ENCODE results near the gene CELF5. TPM values are rescaled to one million over a fixed set of nuclear protein-coding genes. Genes with fewer than 3 reads are reported as not detected.
A peak's percentile ranks its signal among the peaks of the same experiment; 100 is the strongest.

Gene CELF5
- total and polyA plus RNA-seq, 9 of the 15 experiments (the other 6 are each of a cell fraction or from before 2014, with no cell fraction given), result 0.01 to 0.56 (median 0.22) TPM

DNA sequence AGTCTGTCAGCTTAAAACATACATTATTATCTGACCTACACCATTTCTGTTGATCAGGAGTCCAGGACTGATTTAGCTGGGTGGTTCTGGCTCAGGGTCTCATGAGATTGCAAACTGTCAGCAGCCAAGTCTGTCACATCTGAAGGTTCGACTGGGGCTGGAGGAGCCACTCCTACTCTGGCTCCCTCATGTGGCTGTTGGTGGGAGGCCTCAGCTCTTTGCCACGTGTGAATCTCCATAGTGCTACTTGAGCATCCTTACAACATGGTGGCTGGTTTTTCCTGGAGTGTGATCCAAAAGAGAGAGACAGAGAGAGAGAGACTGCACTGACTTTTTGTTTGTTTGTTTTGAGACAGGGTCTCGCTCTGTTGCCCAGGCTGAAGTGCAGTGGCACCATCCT lies 78.3 kb downstream of the CELF5 start (continued):
- TF ChIP-seq, protein P1, sequence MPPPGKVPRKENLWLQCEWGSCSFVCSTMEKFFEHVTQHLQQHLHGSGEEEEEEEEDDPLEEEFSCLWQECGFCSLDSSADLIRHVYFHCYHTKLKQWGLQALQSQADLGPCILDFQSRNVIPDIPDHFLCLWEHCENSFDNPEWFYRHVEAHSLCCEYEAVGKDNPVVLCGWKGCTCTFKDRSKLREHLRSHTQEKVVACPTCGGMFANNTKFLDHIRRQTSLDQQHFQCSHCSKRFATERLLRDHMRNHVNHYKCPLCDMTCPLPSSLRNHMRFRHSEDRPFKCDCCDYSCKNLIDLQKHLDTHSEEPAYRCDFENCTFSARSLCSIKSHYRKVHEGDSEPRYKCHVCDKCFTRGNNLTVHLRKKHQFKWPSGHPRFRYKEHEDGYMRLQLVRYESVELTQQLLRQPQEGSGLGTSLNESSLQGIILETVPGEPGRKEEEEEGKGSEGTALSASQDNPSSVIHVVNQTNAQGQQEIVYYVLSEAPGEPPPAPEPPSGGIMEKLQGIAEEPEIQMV (tag; conservative IDR thresholded peaks at IDR 0.05; ENCODE audit: low read depth), result no peak
- TF ChIP-seq HNRNPL (IDR thresholded peaks at IDR 0.05; ENCODE audit: low read depth, low read length) (no peak), ERF (CRISPR knock-in tag; IDR thresholded peaks at IDR 0.05) (no peak), POLR2AphosphoS2 (IDR thresholded peaks at IDR 0.05; ENCODE audit: low read length) (no peak), SAP30 (IDR thresholded peaks at IDR 0.05; ENCODE audit: borderline replicate concordance, insufficient read depth, low read depth, low read length, poor library complexity, severe bottlenecking) (no peak), CSDE1 (IDR thresholded peaks at IDR 0.05) (no peak), TEAD4 (IDR thresholded peaks at IDR 0.05; ENCODE audit: low read length) (no peak), TEAD4 (CRISPR knock-in tag; IDR thresholded peaks at IDR 0.05; ENCODE audit: borderline replicate concordance) (no peak), MTA2 (IDR thresholded peaks at IDR 0.05; ENCODE audit: low read depth) (no peak), SMARCB1 (IDR thresholded peaks at IDR 0.05; ENCODE audit: insufficient read length, low read depth) (no peak), RBM25 (IDR thresholded peaks at IDR 0.05; ENCODE audit: low read depth, low read length, severe bottlenecking) (peak; percentile 47), BACH1 (tag; IDR thresholded peaks at IDR 0.05) (no peak), YY1 (IDR thresholded peaks at IDR 0.05; ENCODE audit: borderline replicate concordance in 1 of 3, control insufficient read depth in 1 of 3, extremely low read depth in 1 of 3, insufficient read depth in 3 of 3, insufficient read length in 1 of 3, insufficient replicate concordance in 2 of 3, low read depth in 1 of 3, low read length in 2 of 3) (peak; percentile 25 to 89 (median 53)), SPI1 (IDR thresholded peaks at IDR 0.05; ENCODE audit: borderline replicate concordance, low read depth, low read length) (no peak), ELF1 (tag; IDR thresholded peaks at IDR 0.05) (no peak), POLR3A (IDR thresholded peaks at IDR 0.05; ENCODE audit: borderline replicate concordance, extremely low read depth, insufficient read depth, insufficient read length) (no peak)
- TF ChIP-seq, protein P2, sequence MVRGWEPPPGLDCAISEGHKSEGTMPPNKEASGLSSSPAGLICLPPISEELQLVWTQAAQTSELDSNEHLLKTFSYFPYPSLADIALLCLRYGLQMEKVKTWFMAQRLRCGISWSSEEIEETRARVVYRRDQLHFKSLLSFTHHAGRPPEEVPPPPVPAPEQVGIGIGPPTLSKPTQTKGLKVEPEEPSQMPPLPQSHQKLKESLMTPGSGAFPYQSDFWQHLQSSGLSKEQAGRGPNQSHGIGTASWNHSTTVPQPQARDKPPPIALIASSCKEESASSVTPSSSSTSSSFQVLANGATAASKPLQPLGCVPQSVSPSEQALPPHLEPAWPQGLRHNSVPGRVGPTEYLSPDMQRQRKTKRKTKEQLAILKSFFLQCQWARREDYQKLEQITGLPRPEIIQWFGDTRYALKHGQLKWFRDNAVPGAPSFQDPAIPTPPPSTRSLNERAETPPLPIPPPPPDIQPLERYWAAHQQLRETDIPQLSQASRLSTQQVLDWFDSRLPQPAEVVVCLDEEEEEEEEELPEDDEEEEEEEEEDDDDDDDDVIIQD (CRISPR knock-in tag; IDR thresholded peaks at IDR 0.05), result no peak
- TF ChIP-seq, protein P3, sequence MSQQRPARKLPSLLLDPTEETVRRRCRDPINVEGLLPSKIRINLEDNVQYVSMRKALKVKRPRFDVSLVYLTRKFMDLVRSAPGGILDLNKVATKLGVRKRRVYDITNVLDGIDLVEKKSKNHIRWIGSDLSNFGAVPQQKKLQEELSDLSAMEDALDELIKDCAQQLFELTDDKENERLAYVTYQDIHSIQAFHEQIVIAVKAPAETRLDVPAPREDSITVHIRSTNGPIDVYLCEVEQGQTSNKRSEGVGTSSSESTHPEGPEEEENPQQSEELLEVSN (IDR thresholded peaks at IDR 0.05; ENCODE audit: borderline replicate concordance in 1 of 2, extremely low read depth in 1 of 2, insufficient read depth in 1 of 2, insufficient read length in 1 of 2, low read depth in 1 of 2, low read length in 1 of 2, poor library complexity in 1 of 2, severe bottlenecking in 1 of 2), result peak; percentile 28 to 63
- TF ChIP-seq, protein P4, sequence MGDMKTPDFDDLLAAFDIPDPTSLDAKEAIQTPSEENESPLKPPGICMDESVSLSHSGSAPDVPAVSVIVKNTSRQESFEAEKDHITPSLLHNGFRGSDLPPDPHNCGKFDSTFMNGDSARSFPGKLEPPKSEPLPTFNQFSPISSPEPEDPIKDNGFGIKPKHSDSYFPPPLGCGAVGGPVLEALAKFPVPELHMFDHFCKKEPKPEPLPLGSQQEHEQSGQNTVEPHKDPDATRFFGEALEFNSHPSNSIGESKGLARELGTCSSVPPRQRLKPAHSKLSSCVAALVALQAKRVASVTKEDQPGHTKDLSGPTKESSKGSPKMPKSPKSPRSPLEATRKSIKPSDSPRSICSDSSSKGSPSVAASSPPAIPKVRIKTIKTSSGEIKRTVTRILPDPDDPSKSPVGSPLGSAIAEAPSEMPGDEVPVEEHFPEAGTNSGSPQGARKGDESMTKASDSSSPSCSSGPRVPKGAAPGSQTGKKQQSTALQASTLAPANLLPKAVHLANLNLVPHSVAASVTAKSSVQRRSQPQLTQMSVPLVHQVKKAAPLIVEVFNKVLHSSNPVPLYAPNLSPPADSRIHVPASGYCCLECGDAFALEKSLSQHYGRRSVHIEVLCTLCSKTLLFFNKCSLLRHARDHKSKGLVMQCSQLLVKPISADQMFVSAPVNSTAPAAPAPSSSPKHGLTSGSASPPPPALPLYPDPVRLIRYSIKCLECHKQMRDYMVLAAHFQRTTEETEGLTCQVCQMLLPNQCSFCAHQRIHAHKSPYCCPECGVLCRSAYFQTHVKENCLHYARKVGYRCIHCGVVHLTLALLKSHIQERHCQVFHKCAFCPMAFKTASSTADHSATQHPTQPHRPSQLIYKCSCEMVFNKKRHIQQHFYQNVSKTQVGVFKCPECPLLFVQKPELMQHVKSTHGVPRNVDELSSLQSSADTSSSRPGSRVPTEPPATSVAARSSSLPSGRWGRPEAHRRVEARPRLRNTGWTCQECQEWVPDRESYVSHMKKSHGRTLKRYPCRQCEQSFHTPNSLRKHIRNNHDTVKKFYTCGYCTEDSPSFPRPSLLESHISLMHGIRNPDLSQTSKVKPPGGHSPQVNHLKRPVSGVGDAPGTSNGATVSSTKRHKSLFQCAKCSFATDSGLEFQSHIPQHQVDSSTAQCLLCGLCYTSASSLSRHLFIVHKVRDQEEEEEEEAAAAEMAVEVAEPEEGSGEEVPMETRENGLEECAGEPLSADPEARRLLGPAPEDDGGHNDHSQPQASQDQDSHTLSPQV (IDR thresholded peaks at IDR 0.05), result no peak

Measured in K562 (cell line).